ENCODE data around the gene SLC2A9. TPM values are rescaled to one million over a fixed set of nuclear protein-coding genes. Genes with fewer than 3 reads are reported as not detected.

SLC2A9 gene
- total RNA-seq, 4 donors from 2014 or later, result 5.6 to 10.5 (median 6.5) TPM

GRCh38 chr4:9963328-9963727 is 58.0 kb downstream of the SLC2A9 start:
- H3K4me1 ChIP-seq, result no peaks in the 10 kb centered on the region
- intact Hi-C loops (cut with DNase I), result no loop called here
- H3K4me3 ChIP-seq, result no peak overlapping the region
- no peak for TF ChIP-seq CTCF (IDR thresholded peaks at IDR 0.05)
- no peak for TF ChIP-seq EP300 (IDR thresholded peaks at IDR 0.05)
- TF ChIP-seq POLR2AphosphoS5 (IDR thresholded peaks at IDR 0.05), result no peak
- TF ChIP-seq POLR2A (IDR thresholded peaks at IDR 0.05; ENCODE audit: low read depth), result no peak
- H3K27ac ChIP-seq (replicated peaks in 1 of 4), result no peak overlapping the region
- no peaks in the 10 kb centered on the region for H3K9me3 ChIP-seq
- H3K27me3 ChIP-seq, result no peaks in the 10 kb centered on the region
- 95% methylated on average over 5 of the region's 5 CpGs for WGBS
- peak; percentile 14 for DNase-seq (ENCODE audit: extremely low spot score)
- no peaks in the 10 kb centered on the region for H3K36me3 ChIP-seq

- Histone ChIP-seq H3K9me3 (no peaks in the 10 kb centered on the region), H3K4me3 (no peak overlapping the region), H3K4me1 (no peaks in the 10 kb centered on the region), H3K36me3 (no peaks in the 10 kb centered on the region), H3K27ac (replicated peaks in 1 of 4) (no peak overlapping the region), H3K27me3 (no peaks in the 10 kb centered on the region)
- TF ChIP-seq POLR2A (IDR thresholded peaks at IDR 0.05; ENCODE audit: low read depth), result no peak
- TF ChIP-seq CTCF (IDR thresholded peaks at IDR 0.05), result no peak
- no peak for TF ChIP-seq POLR2AphosphoS5 (IDR thresholded peaks at IDR 0.05)
- TF ChIP-seq EP300 (IDR thresholded peaks at IDR 0.05), result no peak
- 97% methylated on average over 5 of the region's 5 CpGs for WGBS
- DNase-seq (ENCODE audit: extremely low spot score), result peak; percentile 47
- intact Hi-C loops (cut with DNase I), result no loop called here
These were observed 58.5 kb downstream of the SLC2A9 start for GRCh38 chr4:9962611-9963314.

DNA sequence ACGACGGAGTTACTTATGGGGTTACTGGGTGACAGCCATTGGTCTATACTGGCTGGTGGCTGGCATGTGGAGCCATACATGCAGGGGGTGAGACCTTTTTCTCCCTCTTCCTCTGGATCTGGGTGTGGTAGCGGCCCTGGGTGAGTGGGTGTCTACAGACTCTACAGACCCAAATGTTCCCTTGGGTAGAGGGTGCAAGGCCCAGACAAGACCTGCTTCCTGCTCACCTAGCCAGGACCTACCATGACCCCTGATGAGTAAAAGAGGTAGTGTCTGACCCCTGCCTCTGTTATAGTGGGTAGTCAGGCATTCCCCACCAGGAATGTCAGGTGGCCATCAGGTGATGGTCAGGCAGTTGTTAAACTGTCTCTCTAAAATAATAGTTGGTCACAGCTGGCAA is 66.8 kb downstream of the SLC2A9 start:
- Histone ChIP-seq H3K27ac (replicated peaks in 1 of 4) (no peak overlapping the region), H3K4me3 (no peak overlapping the region), H3K36me3 (no peaks in the 10 kb centered on the region), H3K9me3 (no peaks in the 10 kb centered on the region), H3K4me1 (no peaks in the 10 kb centered on the region), H3K27me3 (no peaks in the 10 kb centered on the region)
- TF ChIP-seq CTCF (IDR thresholded peaks at IDR 0.05) (no peak), EP300 (IDR thresholded peaks at IDR 0.05) (no peak), POLR2AphosphoS5 (IDR thresholded peaks at IDR 0.05) (no peak), POLR2A (IDR thresholded peaks at IDR 0.05; ENCODE audit: low read depth) (no peak)
- intact Hi-C loops (cut with DNase I), result no loop called here
- 100% methylated on average over 2 of the region's 3 CpGs for WGBS
- peak; percentile 74 for DNase-seq (ENCODE audit: extremely low spot score)

- Histone ChIP-seq H3K36me3 (no peaks in the 10 kb centered on the region), H3K9me3 (no peaks in the 10 kb centered on the region), H3K4me1 (peaks cover 0 to under 1% (median 0%) of the 10 kb centered on the region in 4 donors), H3K27ac (replicated peaks in 1 of 4) (no peak overlapping the region), H3K27me3 (no peaks in the 10 kb centered on the region), H3K4me3 (no peak overlapping the region)
- intact Hi-C loops (cut with DNase I), result no loop called here
- DNase-seq (ENCODE audit: extremely low spot score), result peak; percentile 53
- TF ChIP-seq POLR2AphosphoS5 (IDR thresholded peaks at IDR 0.05) (no peak), CTCF (IDR thresholded peaks at IDR 0.05) (no peak), POLR2A (IDR thresholded peaks at IDR 0.05; ENCODE audit: low read depth) (no peak), EP300 (IDR thresholded peaks at IDR 0.05) (no peak)
- WGBS, result 92% methylated on average over 3 of the region's 4 CpGs
These were observed 68.2 kb downstream of the SLC2A9 start for GRCh38 chr4:9953089-9953488.
